Skin of body (tissue), 2 donors: ENCODE measurements around the gene TNFRSF18. TPM values are rescaled to one million over a fixed set of nuclear protein-coding genes. Genes with fewer than 3 reads are reported as not detected.

Experiments
- DNase-seq: peaks from one replicate; lab custom pipeline; 2025; lab: John Stamatoyannopoulos, UW
- total RNA-seq: library from RNA; depleted of rRNA; stranded (reverse); fragments of >200 nt; gene quantifications from one replicate; pipeline ENCODE4 v1.2.3, GENCODE V29; 2014

TNFRSF18 gene
- total RNA-seq, 1 donor from 2014 or later, result 1.9 TPM

GRCh38 chr1:1213345-1214265 is 7.2 kb upstream of the TNFRSF18 start, which contains the start of gene TNFRSF4:
TSS of gene TNFRSF4 (minus strand) at chr1:1214153. CDS start at chr1:1214127, 26 bp downstream.
- DNase-seq, result no peak

- no peak for DNase-seq
These were observed 6.5 kb upstream of the TNFRSF18 start for GRCh38 chr1:1212780-1213344.

DNA sequence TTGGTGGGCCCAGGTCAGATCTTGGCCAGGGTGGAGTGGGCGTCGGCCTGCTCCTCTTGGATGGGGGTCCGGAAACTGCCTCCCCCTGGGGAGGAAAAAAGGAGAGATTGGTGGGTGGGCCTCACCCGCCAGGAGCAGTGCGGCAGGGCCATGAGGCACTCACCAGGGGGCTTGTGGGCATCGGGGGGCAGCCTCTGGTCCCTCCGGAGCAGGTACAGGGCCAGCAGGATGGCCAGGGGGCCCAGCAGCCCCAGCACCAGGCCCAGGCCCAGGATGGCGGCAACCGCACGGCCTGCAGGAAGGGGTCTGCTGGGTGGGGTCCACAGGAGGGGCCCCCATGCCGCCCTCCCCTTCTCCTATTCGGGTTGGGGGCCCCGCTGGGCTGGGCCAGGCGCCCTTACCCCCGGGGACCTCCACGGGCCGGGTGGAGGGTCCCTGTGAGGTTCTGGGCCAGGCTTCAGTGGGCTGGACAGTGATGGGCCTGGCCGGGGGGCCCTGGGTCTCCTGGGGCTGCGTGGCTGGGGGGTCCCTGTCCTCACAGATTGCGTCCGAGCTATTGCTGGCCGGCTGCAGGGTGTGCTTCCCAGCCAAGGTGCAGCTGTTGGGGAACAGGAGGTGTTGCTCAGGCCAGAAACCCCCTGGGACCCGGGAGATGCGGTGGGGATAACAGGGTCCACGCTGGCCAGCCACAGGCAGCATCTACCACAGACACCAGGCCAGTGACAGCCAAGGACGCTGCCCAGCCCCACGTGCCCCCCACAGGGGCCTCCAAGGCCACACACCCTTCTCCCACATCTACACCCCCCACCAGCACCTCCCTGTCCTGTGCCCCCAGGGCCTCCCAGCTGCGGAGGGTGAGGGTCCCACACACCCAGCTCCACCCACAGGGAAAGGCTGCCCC is 5.4 kb upstream of the TNFRSF18 start:
- no peak for DNase-seq

DNA sequence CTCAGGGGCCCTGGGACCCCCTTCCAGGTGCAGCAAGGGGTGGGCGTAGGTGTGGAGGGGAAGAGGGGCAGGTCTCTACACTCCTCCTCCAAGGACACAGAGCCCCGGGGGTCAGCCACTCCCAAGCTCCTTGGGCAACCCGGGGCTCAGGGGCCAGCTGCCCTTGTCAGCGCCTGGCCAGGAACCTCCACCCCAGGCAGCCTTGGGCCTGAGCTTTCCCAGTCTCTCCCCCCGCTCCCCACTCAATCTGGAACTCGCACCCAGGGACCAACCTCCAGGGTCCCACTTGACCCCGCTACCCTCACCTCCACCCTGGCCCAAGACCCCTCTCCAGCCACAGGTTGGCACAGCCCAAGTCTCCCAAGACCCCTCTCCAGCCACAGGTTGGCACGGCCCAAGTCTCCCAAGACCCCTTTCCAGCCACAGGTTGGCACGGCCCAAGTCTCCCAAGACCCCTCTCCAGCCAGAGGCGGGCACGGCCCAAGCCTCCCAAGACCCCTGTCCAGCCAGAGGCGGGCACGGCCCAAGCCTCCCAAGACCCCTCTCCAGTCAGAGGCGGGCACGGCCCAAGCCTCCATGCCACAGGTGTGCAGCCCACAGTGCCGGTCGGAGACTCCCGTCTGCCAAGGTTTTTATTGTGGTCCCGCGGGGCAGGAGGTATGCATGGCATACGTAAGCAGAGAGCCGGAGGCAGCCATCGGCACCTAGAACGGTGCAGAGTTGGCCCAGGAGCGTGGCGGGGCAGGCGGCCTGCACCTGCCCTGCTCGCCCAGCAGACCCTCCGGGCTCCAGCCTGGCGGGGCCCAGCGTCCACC is 4.5 kb upstream of the TNFRSF18 start:
- no peak for DNase-seq

GRCh38 chr1:1208713-1209433 is 2.5 kb upstream of the TNFRSF18 start:
- DNase-seq, result no peak

DNA sequence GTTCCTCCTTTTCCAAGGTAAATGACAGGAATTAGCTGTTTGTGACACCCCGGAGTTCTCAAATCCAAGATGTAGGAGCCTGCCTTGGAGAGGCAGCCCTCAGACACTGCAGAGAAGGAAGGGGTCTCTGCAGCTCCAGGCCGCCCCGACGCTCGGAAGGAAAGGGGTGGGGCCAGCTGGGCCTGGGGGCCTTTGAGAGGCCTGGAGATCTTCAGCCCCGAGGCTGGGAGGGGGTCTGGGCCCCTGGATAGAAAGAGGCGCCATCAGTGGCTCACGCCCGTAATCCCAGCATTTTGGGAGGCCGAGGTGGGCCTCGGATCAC is 1.1 kb upstream of the TNFRSF18 start:
- no peak for DNase-seq

GRCh38 chr1:1206966-1207531 is 657 bp upstream of the TNFRSF18 start:
- no peak for DNase-seq

GRCh38 chr1:1205769-1206375 is 520 bp downstream of the TNFRSF18 start:
- no peak for DNase-seq

GRCh38 chr1:1204998-1205768 is 1.2 kb downstream of the TNFRSF18 start:
- no peak for DNase-seq

DNA sequence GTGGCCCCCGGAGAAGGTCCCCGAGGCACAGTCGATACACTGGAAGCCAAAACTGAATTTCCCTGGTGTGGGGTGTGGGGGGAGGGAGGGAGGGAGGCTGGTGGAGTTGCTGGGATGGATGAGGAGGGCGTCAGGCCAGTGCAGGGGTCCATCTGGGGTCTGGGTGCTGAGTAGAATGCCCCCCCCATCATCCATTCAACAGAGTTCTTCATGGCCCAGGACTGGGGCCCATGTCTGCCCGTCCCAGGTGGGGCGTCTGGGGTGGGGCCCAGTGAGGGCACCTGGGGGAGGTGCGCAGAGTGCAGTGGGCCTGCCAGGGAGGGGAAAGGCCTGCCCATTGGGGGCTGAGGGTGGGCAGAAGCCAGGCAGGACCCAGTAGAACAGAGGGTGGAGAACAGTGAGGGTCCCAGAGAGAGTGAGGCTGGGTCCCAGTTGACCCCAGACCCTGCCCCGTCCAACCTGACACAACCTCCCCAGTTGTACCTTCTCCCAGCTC is 1.9 kb downstream of the TNFRSF18 start:
- no peak for DNase-seq

DNA sequence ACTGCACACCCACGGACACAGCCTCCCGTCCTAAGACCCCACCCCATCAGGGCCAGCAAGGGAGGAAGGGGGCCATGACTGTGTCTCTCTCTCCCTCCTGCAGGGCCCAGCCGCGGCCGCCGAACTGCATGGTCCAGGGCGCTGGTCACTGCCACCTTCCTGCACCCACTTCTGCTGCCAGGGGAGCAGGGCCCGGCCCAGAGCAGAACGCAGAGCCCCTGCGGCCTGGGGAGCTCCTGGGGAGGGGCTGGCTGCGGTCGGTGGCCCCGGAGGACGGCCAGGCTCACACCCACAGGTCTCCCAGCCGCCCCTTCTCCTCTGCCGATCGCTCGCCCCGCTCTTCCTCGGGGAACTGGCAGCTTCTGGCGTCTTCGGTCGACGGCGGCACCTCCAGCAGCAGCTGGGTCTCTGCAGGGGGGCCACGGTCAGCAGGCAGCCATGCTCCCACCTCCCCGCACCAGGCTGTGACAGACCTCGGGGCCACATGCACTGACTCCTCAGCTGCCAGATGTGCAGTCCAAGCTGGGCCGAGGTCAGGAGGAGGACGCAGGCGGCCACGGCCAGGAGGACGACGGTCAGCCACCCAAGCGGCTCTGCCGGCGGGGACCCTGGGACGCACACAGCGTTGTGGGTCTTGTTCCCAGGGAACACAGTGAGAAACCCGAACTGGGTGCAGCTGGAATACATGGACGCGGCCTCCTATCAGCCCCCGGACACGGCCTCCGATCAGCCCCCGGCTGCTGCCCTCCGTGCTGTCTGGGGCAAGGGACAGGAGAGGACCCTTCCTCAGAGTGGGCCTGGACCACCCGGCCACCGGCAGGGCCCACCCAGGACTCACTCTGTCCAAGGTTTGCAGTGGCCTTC is 2.6 kb downstream of the TNFRSF18 start:
- no peak for DNase-seq

GRCh38 chr1:1202831-1203560 is 3.4 kb downstream of the TNFRSF18 start:
- DNase-seq, result no peak

- DNase-seq, result no peak
These were observed 5.2 kb downstream of the TNFRSF18 start for GRCh38 chr1:1200876-1201810.

- no peak for DNase-seq
These were observed 6.2 kb downstream of the TNFRSF18 start for GRCh38 chr1:1199961-1200875.
